A172 (cell line): ENCODE data around the gene RGSL1. TPM values are rescaled to one million over a fixed set of nuclear protein-coding genes. Genes with fewer than 3 reads are reported as not detected.

Experiments used
- DNase-seq: peaks from one replicate; pipeline ENCODE4 v3.0.0-alpha.2; 2015; ENCODE audit warnings: low spot score
- total RNA-seq: library from RNA; depleted of rRNA; stranded (reverse); fragments of >200 nt; shearing (Covaris generic); gene quantifications from 2 replicates; pipeline ENCODE4 v1.2.3, GENCODE V29; 2014; rRNA removed

Gene RGSL1
- total RNA-seq = not detected in 2 replicates

GRCh38 chr1:182450087-182450486 lies at the start of gene RGSL1:
TSS of gene RGSL1 (plus strand) at chr1:182450146. CDS start at chr1:182450166, 20 bp downstream.
- no peak for DNase-seq

- DNase-seq = no peak
Measured at GRCh38 chr1:182400567-182400966, 49.4 kb upstream of the RGSL1 start, which contains the start of gene TEDDM1. TSS of gene TEDDM1 (minus strand) at chr1:182400667. CDS start at chr1:182400485, 182 bp downstream.

GRCh38 chr1:182404781-182405180 lies 45.2 kb upstream of the RGSL1 start:
- no peak for DNase-seq

GRCh38 chr1:182405578-182405977 lies 44.4 kb upstream of the RGSL1 start:
- no peak for DNase-seq

- no peak for DNase-seq
Measured at GRCh38 chr1:182406012-182406411, 43.9 kb upstream of the RGSL1 start.

GRCh38 chr1:182407724-182408123 lies 42.2 kb upstream of the RGSL1 start:
- DNase-seq = no peak

GRCh38 chr1:182408435-182409075 lies 41.4 kb upstream of the RGSL1 start:
- no peak for DNase-seq

- no peak for DNase-seq
Measured at GRCh38 chr1:182410138-182410537, 39.8 kb upstream of the RGSL1 start.

GRCh38 chr1:182410620-182411273 lies 39.2 kb upstream of the RGSL1 start:
- DNase-seq = no peak

GRCh38 chr1:182413486-182413885 lies 36.5 kb upstream of the RGSL1 start:
- DNase-seq = no peak

- DNase-seq = no peak
Measured at GRCh38 chr1:182413969-182414368, 36.0 kb upstream of the RGSL1 start.

GRCh38 chr1:182415789-182416188 lies 34.2 kb upstream of the RGSL1 start:
- DNase-seq = no peak

- DNase-seq = no peak
Measured at GRCh38 chr1:182426442-182427430, 23.2 kb upstream of the RGSL1 start.

- no peak for DNase-seq
Measured at GRCh38 chr1:182428043-182428442, 21.9 kb upstream of the RGSL1 start.

- DNase-seq = peak; percentile 55
Measured at GRCh38 chr1:182430263-182431068, 19.5 kb upstream of the RGSL1 start.

GRCh38 chr1:182431278-182431677 lies 18.7 kb upstream of the RGSL1 start:
- DNase-seq = no peak

- DNase-seq = no peak
Measured at GRCh38 chr1:182433580-182433979, 16.4 kb upstream of the RGSL1 start.

GRCh38 chr1:182438326-182438725 lies 11.6 kb upstream of the RGSL1 start:
- no peak for DNase-seq

- DNase-seq = no peak
Measured at GRCh38 chr1:182441719-182442118, 8.2 kb upstream of the RGSL1 start.

- no peak for DNase-seq
Measured at GRCh38 chr1:182442333-182442732, 7.6 kb upstream of the RGSL1 start.

GRCh38 chr1:182444497-182444896 lies 5.4 kb upstream of the RGSL1 start:
- DNase-seq = no peak
